Activated CD4-positive, CD25-positive, alpha-beta regulatory T cell treated with anti-CD3 and anti-CD28 coated beads, Interleukin-2, amount 50 U/mL, for 72 hours (primary cell): ENCODE data around the gene TMEM168.
"Not testable (repeated sequence)": the region's sequence is repeated elsewhere in the genome, so short reads cannot be mapped to it uniquely, and the experiment has no call there.

Experiments
- DNase-seq: peaks from one replicate; pipeline ENCODE4 v3.0.0; 2021

TMEM168 gene

DNA sequence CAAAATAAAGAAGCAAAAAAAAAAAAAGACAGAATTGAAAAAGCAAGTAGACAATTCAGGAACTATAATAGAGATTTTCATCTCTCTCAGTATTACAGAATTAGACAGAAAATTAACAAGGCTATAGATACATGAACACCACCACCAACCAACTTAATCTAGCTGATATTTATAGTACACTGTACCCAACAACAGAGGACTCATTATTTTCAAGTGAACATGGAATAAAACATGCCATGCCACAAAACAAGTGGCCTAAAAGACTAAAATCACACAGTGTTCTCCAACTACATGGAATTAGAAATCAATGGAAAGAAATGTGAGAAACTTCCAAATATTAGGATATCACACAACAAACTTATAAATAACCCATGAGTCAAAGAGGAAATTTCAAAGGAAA is 9.1 kb downstream of the TMEM168 start:
- no peak for DNase-seq

DNA sequence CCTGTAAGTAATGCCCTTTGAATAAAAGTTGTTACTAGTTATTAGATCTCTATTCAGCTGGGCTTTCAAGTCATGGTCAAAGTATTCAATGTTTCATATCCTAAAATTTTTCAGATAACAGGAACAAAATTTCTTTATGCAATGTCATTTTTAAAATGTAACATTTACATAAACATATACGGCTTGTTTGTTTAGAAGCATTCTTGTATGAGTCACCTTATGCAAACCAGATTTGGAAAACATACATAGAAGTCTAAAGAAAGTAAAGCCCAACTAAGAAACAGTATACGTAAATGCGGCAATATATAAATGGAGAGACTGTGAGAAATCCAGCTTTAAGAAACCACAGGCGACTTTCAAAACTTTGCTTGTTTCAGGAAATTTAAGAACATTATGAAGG is 10.5 kb downstream of the TMEM168 start:
- no peak for DNase-seq

DNA sequence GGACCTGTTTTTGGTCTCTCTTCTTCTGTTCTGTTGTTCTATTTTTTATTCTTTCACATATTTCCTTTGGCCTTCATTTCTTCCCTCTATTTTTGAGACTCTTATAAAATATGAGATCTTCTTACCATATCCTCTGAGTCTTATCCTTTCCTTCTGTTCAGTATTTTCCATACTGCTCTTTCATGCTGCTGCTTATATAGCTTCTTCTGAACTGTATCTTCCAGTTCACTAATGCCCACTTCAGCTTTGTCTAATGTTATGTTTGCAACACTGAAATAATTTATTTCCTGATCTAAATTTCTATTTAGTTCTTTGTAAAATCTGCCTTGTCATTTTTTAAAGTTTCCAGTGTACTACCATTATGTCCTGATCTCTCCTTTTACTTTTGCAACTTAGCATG is 12.8 kb downstream of the TMEM168 start:
- no peak for DNase-seq

DNA sequence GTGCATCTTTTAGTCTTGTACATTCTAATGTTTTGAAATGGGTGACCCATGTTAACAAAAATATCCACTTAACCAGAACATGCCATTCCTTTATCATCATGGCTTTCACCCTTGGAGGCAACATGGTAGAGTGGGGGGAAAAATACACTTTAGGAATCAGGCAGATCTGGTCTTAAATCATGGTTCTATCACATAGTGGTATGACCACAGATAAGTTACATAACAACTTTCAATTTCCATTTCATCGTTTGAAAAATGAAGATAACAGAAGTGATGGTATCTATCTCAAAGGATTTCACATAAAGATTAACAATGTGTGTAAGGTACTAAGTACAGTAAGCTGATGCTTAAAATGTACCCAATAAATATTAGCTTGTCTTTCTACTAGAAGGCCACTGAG is 19.0 kb downstream of the TMEM168 start:
- no peak for DNase-seq

DNA sequence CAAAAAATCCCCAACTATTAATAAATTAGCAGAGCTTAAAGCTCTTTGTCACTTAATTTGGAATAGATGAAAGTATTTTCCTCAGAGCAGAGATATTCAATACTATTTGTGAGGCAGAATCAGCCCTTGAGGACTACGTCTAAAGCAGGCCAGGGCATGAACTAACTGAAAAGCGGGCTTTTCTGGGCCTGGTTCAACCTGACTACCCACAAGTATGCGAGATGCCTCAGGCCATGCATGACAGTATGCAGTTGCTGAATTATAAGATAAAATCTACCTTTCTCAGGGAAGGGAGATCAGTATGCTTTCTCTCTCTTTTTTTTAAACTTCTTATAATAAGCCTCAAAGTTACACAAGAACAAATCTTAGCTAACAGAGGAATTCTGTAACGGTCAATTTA is 20.1 kb downstream of the TMEM168 start:
- DNase-seq = no peak

DNA sequence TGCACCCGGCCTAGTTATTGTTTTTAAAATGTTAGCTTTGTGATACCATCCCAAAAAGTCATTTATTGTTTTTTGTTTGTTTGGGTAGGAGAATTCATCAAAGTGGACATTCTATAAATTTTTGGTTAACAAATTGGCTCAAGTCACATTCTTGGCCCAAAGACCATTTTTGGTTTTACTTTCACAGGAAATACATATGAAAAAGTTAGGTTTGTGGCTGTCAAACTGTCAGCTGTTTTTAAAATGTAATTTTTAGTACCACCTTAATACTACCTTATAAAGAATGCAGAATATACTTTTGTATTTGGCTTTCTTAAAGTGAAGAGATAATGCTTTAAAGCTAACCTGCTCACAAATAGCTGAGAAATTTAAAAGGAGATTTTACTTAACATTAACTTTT is 25.1 kb downstream of the TMEM168 start:
- DNase-seq = no peak

DNA sequence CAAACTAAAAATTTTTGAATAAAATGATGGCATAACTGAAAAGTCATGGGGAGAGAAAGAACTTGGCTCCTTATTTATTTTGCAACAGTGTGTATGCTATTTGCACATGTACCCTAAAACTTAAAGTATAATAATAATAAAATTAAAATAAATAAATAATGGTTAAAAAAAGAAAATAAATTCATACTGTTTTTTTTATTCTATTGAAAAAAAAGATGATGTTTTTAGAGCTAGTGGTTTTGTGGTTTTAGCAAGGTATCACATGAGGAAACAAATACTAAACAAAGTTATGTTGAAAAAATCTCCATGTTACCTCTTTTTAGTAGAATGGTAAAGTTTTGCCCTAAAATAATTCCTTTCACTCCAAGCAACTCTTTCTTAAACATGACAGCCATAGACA is 26.2 kb downstream of the TMEM168 start:
- no peak for DNase-seq

DNA sequence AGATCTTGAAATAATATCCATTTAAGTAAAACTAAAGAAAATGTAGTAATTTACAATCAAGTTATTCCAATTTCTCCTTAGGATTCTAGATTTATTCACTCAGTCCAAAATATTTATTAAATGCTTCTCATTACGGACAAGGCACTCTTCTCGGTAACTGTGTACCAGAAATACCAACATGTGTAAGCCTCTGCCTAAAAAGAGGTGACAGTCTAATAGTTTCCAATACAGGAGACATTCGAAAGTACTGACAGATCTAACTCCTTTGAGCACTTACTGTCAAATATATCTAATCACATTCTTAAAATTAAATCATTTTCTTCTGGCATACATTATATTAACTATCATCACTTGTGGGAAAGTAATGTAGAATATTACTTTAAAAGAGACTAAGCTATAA is 26.9 kb downstream of the TMEM168 start:
- DNase-seq = no peak

DNA sequence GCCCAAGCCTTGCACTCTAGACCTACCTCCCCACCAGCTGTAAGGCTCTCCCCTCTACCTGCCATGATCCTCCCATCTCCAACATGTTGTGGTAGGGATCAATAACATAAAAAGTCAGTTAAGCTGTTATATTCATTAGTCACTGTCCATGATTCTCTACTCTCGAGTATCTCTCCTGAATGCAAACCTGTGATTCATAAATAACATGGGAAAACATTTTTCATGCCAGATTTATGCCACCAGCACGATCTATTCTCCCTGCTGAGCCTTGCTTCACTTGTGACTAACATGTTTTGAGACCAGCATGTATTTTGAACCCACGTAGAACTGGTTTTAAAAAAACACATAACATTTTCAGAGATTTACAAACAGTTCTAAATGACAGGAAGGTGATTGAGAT is 30.3 kb downstream of the TMEM168 start:
- no peak for DNase-seq

DNA sequence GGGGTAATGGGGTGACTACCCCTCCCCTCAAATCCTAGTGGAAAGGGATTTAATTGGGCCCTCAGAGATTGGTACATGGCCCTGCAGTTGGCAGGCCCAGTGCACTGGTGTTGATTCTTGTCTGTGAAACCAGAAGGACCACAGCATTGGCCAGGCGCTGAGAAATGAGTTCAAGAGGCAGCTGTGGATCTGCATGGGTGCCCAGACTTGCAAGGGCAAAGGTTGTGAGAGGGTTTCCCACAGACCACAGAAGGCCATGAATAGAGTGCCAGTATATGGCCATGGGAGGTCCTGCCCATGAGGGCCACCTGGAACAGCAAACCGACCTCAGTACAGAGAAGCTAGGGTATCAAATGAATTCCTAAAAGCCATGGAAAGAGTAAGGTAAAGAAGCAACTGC is 32.9 kb downstream of the TMEM168 start:
- DNase-seq = no peak

DNA sequence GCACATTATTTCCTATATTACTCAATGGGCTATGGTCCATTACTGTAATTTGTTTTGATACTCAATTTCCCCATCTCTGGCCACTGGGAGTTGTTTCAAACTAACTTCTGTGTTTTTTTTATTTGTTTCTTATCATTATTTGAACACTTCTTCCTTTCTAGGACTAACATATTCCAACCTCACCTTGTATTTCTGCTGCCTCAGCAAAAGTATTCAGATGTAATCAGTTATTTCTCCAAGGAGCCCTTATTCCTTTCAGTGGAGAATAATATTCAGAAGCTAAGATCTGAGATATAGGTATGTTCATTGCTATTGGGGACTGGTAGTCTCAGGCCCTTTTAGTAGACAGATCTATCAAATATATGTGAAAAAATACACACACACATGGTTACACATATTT is 36.9 kb downstream of the TMEM168 start:
- DNase-seq = no peak

DNA sequence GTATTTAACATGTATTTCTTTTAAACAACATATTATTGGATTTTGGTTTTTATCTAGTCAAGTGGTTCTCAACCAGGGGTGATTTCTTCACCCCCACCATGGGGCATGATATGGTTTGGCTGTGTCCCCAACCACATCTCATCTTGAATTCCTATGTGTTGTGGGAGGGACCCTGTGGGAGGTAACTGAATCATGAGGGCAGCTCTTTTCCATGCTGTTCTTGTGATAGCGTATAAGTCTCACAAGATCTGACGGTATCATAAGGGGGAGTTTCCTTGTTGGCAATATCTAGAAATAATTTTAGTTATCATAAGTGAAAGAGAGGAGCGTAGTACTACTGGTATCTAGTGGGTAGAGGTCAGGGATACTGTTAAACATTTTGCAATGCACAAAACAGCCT is 37.6 kb downstream of the TMEM168 start:
- no peak for DNase-seq

DNA sequence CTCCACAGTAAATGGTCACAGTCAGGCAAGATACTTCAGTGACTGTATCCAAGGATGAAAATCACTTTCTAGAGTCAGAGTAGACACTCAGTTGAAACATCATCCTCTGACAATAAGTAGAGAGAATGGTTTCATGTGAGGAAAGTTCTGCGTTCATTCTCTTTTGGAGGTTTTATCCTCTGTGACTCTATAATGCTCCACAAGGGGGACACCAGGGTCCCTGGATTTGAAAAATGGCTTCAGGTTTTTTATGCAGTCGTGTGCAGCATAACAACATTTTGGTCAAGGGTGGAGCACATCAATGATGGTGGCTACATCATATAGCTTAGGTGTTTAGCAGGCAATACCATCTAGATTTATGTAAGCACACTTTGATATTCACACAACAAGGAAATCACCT is 40.4 kb downstream of the TMEM168 start:
- no peak for DNase-seq

DNA sequence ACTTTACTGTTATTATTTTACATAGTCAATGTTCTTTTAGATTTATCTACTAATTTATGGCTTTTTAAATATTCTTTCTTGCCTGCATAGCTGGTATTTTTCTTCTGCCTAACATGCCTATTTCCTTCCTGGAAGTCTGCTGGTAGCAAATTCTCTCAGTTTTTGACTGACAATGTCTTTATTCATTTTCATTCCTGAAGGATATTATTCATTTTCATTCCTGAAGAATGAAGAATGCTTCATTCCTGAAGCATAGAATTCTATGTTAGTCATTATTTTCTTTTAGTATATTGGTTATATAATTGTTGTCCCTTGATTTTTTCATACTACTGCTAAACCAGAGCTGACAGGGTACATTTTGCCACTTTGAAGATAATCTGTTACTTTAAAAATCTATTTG is 41.8 kb downstream of the TMEM168 start:
- no peak for DNase-seq

DNA sequence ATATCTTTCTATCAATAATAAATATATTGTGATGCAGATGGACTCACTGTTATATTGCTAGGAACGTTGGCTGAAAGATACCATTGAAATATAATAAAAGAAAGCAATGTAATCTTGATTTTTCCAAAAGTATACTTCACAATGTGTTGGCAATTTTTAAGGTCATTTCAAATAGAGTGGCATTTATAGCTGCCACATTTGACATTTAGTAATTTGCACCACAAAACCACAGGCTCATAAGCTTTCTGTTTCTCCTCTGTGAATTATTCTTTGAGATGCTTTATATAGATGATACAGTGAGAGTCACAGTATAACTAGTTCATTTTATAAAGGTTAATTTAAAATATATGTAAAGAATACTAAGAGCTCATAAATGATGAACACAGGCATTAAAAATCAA is 44.6 kb downstream of the TMEM168 start:
- no peak for DNase-seq

DNA sequence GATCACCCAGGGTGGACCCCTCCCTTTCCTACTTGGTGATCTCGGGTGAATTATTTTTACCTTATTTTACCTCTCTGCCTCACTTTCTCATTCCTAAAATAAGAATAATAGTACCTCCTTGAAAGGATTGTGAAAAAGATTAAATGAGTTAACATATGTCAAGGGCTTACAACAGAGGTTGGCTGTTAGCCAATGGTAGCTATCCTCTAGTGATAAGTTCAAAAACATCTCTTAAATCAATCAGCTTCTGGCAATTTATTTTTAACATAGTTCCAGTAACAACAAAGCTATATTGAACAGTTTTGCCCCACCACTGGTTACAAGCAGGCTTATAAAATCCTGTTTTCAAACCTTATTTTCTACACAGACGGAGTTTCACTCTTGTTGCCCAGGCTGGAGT is 45.4 kb downstream of the TMEM168 start:
- no peak for DNase-seq

DNA sequence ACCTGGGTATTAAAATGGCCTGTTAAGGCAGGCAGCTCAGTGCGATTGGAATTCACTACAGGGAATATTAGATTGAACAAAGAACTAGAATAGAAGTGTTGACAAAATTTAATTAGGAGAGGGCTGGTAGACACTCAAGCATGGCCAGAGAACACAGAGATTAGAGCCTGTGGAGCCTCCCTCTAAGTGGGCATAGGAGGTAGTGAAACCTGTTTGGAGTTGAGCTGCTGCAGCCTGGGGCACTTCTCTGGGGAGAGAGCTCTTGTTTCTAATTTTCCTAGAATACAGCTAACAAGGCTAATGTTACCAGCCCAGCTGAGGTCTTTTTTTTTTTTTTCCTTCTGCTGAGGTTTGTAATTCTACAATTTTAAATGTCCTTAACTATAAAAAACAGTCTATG is 46.4 kb downstream of the TMEM168 start:
- DNase-seq = no peak

DNA sequence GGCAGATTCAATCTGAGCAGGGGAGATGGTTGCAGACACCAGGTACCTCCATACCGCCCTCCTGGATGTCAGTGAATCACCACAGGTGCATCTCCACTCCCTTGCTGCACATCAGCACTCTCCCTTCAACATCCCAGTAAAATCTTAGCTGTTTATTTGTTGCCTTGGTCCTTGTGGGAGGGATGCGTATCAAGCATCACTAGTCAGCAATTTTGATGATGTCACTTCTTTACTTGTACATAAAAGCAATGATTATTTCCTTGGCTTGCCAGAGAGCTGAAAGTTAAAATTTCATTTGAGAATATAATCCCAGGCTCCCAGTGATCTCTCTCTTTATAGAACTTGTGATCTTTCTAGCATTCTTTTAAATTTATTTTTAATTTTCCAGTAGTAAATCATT is 49.5 kb downstream of the TMEM168 start:
- DNase-seq = no peak

DNA sequence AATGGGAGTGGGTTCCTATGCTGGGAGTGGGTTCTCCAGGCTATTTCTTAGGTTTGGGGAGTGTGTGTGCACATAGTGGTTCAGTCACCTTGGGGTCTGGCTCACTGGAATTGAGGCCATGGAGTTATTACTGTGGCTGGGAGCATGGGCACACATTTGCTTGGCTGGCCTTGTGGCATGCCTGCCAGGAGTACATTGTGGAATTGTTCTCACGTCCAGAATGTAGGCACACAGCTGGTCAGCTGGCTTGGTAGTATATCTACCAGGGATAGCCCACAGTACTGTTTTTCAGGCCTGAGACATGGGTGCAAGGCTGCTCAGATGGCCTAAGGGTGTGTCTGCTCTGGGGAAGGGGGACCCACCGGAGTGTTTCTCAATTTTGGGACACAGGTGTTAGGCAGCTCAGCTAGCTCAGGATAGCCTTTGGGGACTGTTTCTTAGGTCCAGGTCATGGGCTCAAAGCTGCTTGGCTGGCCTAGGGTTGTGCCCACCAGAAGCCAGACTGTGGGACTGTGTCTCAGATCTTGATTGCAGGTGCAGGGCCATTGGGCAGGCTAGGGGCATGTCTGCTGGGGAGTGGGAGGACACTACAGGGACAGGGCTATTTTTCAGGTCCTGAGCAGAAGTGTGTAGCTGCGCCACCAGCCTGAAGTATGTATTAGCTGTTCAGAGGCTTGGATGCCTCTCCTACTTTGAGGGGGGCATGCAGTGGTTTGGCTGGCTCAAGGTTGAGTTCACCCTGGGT is 50.6 kb downstream of the TMEM168 start:
- no peak for DNase-seq

DNA sequence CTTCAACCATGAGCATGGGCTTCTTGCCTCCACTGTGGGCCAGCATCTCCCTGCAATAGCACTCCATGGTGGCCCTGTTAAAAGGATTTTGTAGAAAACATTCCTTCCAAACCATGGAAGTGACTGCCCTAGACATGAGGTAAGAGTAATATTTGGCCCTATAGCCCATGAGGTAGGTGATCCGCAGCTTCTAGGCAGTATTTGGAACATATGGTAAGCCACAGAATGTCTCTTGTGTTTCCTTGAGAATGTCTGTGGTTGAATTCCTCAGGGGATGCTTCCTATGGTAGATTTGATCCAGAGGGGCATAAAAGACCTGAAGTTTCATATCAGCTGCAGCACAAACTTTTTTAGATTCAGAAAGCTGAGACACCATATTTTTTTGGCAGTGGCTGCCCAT is 54.9 kb downstream of the TMEM168 start:
- DNase-seq = no peak

DNA sequence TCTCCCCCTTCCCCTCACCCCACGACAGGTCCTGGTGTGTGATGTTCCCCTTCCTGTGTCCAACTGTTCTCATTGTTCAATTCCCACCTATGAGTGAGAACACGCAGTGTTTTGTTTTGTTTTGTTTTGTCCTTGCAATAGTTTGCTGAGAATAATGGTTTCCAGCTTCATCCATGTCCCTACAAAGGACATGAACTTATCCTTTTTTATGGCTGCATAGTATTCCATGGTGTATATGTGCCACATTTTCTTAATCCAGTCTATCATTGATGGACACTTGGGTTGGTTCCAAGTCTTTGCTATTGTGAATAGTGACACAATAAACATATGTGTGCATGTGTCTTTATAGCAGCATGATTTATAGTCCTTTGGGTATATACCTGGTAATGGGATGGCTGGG is 58.9 kb downstream of the TMEM168 start:
- DNase-seq = not testable (repeated sequence)

DNA sequence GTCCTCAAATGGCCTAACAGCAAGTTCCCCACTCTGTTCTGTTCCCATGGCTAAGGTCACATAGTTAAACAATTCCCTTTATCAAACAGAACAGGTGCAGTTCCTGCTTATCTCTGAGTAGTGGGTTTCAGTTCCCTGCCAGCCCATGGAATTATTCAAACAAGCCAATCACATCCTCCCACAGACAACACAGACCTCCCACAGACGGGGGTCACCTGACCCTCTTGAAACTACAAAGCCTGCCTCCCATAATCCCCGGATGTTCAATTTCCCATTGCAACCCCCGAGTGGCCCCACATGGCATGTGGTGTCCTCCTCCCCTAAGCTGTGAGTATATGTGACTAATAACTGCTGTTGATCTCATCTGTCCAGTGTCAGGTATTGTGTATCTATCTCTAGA is 64.1 kb downstream of the TMEM168 start:
- DNase-seq = no peak

DNA sequence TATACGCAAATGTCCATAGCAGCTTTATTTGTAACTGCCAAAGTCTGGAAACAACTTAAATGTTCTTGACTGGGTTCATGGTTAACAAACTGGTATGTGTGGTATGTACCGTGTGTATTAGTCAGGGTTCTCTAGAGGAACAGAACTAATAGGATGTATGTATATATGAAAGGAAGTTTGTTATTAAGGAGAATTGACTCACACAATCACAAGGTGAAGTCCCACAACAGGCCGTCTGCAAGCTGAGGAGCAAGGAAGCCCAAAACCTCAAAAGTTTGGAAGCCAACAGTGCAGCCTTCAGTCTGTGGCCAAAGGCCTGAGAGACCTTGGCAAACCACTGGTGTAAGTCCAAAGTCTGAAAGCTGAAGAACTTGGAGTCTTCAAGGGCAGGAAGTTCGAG is 66.8 kb downstream of the TMEM168 start:
- DNase-seq = no peak

DNA sequence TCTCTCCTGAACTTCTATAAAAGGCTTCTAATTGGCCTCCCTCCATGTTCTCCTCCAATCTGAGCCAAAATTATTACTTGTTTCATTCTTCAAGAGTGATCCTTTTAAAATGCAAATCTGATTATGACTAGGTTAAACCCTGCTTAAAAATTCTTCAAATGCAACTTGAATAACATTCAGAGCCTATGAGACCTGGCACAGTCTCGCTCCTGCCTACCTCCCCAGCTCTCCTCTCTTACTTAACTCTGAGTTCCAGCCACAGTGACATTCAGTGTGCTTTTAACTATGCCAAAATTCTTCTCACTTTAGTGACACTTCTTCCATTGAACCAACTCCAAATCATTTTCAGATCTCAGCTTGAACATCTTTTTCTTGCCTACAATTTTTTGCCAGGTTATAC is 68.8 kb downstream of the TMEM168 start:
- DNase-seq = no peak

DNA sequence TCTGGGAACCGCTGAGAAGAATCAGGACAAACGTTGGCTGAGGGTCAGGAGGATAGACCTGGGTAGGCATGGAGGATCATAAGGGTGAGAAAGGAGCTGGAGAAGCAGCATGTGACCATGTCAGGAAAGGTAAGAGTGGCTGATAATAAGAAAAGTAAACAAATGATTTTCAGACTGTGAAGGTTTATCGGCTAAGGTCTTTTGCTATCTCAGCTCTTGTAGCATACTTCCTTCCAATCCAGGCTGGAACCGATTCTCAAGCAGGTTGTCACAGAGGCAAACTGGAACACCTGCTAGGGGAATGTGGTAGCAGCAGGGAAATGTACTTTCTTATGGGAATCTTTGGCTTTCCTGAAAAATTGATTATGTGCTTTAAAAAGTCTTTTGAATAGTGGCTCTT is 74.7 kb downstream of the TMEM168 start:
- no peak for DNase-seq

DNA sequence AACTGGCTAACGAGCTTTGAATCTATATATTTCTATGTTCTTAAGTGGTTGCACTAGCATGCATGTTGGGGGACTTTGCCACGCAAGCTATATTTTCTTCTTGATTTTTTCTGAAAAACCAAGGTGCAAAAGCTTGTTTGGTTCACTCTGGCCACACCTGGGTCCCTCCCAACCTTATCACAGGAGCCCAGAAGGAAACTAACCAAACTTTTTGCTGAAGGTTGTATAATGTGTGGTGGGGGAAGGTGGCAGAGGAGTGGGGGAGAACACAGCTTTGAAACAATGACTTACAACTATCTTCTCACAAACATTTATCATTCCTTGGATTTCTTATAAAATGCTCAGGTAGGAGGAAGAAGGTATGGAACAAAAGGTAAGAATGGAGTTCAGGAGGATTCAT is 75.3 kb downstream of the TMEM168 start:
- DNase-seq = no peak
